CD4-positive, alpha-beta T cell treated with Interleukin-2 at 100 ng/mL for 4 hours (primary cell): Measurements from ENCODE around the gene IL21R.

Source experiments
- DNase-seq: peaks from one replicate; pipeline ENCODE4 v3.0.0-alpha.2; 2020; ENCODE audit warnings: low spot score

IL21R gene

DNA sequence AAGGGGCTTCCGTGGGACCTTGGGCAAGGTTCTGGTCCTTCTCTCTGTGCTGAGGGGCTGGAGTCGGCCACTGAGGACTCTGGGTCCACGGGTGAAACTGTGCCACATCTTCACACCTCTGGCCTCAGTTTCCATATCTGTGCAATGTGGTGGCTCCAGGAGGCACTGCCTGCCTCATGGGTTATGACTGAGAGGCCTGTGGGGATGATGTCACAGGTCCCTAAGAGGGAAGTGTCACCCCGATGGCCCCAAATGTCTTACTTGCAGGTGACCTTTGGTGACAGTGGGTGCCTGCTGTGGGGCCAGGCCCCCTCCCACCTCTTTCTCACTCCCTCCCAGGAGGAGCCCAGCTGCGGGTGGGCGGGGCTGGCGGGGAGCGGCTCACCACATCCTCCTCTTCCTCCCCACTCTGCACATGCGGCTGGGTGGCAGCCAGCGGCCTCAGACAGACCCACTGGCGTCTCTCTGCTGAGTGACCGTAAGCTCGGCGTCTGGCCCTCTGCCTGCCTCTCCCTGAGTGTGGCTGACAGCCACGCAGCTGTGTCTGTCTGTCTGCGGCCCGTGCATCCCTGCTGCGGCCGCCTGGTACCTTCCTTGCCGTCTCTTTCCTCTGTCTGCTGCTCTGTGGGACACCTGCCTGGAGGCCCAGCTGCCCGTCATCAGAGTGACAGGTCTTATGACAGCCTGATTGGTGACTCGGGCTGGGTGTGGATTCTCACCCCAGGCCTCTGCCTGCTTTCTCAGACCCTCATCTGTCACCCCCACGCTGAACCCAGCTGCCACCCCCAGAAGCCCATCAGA is at the start of gene IL21R:
Gene IL21R, plus strand, starts transcription at position 407 of the 801 bp plus-strand sequence. CDS start 27,898 bp downstream, outside the sequence.
- peak; percentile 89 for DNase-seq

DNA sequence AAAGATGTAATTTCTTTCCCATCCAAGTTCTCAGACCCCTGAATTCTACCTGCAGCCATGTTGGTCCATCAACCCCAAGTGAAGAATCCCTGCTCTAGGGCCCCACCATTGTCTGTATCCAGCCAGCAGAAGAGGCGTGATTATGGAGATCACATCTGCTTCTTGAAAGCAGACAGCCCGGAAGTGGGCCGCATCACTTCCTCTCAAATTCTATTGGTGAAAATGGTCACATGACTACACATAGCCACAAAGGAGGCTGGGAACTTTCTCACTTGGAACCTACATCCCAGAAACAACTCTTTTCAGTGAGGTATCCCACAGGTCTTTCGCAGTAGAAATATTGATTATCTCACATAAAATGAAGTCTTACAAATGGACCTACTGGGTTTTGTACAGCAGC is 48.1 kb upstream of the IL21R start:
- DNase-seq: no peak

DNA sequence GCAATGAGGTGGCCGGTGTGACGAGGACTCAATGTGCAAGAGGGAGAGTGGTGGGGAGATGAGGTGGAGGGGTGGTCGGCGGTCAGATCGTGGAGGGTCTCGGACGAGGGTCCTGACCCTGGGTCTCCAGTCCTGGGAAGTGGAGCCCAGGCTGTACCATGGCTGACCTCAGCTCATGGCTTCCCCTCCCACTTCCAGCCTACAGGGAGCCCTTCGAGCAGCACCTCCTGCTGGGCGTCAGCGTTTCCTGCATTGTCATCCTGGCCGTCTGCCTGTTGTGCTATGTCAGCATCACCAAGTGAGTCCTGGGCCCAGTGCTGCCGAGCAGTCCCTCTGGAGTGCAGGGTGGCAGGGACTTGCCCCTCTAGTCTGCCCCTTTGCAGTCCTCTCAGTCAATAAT is 46.4 kb upstream of the IL21R start:
- peak; percentile 29 for DNase-seq

DNA sequence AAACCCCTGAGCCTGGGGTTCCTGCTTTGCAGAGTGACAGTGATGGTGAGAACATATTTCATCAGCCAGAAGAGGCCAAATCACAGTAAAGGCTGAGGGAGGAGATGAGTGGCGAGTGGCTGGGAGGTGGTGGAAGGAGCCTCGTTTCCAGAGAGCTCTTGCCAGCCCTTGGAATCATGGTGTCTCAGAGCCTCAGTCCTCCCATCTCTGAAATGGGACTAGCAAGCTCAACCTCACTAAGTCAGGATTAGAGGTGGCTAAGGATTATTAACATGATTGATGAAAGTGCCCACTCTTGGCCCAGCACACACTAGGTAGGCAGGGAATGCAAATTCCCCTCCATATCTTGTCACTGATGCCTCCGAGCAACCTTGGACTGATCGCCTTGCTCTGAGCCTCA is 45.2 kb upstream of the IL21R start:
- DNase-seq: no peak

DNA sequence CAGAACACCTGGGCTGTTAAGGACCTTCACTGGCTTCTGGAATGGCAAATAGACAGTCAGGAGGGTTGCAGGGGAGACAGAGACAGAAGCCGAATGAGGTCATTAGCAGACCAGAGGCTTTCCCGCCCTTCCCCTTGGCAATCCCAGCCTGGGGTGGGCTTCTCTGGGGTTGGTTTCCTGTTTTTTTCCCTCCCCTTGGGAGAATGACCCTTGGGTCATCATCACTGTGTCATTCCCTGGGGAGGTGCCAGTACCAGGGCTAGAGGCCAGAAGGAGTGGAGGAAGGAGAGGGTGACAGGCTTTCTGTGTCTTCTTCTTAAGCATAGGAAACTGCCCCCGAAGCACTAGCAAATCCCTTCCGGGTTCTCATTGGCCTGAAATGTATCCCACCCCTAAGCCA is 42.9 kb upstream of the IL21R start:
- no peak for DNase-seq

DNA sequence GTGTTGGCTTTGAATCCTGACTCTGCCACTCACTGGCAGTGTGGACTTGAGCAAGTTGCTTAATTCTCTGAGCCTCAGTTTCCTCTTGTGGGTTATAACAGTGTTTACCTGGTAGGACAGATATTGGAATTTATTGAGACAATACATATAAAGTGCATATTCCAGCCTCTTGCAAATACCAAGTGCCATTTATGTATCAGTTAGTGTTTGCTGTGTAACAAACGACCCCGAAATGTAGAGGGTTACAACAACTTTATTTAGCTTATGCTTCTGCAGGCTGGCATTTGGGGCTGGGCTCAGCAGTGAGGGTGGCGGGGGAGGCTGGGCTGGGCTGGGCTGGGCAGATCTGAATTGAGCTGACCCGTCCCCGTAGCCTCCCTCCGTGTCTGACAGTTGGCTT is 42.4 kb upstream of the IL21R start:
- no peak for DNase-seq

DNA sequence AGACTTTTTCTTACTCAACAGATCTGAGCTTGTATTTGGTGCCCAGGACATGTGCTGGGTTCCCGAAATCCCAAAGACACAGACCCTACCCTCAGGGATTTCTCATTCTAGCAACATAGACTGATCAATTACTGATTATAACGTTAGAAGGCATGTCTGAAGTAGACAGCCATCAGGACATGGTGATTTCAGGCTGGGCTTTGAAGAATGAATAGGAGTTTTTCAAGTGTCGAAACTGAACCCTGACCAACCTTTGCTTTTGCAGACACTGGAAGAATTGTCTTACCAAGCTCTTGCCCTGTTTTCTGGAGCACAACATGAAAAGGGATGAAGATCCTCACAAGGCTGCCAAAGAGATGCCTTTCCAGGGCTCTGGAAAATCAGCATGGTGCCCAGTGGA is 40.0 kb upstream of the IL21R start:
- DNase-seq: no peak

DNA sequence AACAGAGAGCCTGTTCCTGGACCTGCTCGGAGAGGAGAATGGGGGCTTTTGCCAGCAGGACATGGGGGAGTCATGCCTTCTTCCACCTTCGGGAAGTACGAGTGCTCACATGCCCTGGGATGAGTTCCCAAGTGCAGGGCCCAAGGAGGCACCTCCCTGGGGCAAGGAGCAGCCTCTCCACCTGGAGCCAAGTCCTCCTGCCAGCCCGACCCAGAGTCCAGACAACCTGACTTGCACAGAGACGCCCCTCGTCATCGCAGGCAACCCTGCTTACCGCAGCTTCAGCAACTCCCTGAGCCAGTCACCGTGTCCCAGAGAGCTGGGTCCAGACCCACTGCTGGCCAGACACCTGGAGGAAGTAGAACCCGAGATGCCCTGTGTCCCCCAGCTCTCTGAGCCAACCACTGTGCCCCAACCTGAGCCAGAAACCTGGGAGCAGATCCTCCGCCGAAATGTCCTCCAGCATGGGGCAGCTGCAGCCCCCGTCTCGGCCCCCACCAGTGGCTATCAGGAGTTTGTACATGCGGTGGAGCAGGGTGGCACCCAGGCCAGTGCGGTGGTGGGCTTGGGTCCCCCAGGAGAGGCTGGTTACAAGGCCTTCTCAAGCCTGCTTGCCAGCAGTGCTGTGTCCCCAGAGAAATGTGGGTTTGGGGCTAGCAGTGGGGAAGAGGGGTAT is 39.3 kb upstream of the IL21R start:
- no peak for DNase-seq

DNA sequence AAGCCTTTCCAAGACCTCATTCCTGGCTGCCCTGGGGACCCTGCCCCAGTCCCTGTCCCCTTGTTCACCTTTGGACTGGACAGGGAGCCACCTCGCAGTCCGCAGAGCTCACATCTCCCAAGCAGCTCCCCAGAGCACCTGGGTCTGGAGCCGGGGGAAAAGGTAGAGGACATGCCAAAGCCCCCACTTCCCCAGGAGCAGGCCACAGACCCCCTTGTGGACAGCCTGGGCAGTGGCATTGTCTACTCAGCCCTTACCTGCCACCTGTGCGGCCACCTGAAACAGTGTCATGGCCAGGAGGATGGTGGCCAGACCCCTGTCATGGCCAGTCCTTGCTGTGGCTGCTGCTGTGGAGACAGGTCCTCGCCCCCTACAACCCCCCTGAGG is 38.7 kb upstream of the IL21R start:
- no peak for DNase-seq

DNA sequence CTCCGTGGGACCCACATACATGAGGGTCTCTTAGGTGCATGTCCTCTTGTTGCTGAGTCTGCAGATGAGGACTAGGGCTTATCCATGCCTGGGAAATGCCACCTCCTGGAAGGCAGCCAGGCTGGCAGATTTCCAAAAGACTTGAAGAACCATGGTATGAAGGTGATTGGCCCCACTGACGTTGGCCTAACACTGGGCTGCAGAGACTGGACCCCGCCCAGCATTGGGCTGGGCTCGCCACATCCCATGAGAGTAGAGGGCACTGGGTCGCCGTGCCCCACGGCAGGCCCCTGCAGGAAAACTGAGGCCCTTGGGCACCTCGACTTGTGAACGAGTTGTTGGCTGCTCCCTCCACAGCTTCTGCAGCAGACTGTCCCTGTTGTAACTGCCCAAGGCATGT is 38.2 kb upstream of the IL21R start:
- DNase-seq: no peak

DNA sequence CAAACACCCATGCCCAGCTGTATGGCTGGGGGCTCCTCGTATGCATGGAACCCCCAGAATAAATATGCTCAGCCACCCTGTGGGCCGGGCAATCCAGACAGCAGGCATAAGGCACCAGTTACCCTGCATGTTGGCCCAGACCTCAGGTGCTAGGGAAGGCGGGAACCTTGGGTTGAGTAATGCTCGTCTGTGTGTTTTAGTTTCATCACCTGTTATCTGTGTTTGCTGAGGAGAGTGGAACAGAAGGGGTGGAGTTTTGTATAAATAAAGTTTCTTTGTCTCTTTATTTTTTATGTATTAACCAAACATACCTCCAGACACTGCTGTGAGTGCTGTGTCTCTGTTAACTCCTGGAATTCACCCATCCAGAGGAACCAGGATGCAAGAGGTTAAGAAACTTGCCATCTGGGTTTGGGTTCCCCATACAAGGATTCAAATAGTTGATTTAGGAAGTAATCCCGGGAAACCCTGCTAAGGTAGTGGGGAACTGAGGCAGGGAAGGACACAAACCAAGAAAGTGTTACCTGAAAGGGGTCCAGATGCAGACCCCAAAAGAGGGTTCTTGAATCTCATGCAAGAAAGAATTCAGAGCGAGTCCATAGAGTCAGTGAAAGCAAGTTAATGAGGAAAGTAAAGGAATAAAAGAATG is 37.4 kb upstream of the IL21R start:
- no peak for DNase-seq

DNA sequence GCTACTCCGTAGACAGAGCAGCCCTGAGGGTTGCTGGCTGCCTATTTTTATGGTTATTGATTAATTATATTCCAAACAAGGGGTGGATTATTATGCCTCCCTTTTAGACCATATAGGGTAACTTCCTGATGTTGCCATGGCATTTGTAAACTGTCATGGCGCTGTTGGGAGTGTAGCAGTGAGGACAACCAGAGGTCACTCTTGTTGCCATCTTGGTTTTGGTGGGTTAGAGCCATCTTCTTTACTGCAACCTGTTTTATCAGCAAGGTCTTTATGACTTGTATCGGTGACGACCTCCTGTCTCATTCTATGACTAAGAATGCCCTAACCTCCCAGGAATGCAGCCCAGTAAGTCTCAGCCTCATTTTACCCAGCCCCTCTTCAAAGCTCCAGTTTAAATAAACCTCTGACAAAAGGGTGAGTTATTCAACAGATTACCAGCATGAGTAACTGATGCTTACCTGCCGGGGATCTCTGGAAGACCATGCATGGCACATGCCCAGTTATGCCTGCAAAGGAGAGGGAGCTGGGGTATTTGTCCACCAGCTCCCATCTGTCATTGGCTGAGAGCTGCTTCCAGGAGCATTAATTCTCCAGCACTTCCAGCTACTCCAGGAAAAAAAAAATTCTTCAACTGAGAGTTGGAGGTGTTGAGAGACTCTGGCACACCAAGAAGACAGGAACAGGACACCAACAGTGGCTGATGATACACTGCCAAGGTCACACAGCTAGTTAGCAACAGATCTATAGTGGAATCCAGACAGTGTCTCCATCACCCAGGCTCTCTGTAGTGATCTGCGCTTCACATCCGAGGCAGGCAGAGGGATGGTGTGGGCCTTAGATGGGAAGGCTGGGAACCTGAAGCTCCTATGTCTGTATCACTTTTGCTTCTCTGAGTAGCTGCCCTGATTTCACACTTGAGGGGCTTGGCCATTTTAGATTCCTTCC is 36.6 kb upstream of the IL21R start:
- no peak for DNase-seq

DNA sequence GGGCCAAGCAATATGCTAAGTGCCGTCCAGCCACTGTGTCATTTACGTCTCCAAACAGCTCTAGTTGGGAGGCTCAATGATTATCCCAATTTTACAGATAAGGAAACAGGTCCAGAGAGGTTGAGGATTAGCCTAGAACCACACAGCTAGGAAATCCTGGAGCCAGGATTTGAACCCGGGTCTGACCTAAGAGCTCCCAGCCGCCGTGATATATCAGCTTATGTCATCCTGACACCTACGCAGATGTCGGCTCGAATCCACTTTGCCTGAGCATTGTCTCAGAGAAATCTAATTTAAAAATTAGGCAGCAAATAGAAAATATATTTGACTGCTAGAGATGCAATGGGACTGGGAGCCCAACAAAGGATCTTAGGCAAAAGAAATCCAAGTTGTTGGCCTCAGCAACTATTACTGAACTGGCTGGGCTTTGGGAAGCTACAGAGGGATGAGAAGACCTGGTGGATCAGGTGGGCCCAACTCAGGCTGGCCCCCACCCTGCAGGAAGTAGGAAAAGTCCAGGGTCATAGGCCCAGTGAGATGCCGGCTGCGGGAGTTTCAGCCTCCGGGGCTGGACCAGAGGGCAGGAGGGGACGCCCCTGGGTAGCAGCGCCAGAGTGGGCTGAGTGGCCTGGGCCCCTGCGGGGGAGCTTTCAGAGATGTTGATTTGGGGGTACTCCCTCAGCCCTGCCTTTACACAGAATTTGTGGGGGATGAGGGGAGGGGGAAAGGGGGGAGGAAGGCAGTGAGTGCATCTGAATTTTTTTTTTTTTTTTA is 35.1 kb upstream of the IL21R start:
- DNase-seq: no peak

DNA sequence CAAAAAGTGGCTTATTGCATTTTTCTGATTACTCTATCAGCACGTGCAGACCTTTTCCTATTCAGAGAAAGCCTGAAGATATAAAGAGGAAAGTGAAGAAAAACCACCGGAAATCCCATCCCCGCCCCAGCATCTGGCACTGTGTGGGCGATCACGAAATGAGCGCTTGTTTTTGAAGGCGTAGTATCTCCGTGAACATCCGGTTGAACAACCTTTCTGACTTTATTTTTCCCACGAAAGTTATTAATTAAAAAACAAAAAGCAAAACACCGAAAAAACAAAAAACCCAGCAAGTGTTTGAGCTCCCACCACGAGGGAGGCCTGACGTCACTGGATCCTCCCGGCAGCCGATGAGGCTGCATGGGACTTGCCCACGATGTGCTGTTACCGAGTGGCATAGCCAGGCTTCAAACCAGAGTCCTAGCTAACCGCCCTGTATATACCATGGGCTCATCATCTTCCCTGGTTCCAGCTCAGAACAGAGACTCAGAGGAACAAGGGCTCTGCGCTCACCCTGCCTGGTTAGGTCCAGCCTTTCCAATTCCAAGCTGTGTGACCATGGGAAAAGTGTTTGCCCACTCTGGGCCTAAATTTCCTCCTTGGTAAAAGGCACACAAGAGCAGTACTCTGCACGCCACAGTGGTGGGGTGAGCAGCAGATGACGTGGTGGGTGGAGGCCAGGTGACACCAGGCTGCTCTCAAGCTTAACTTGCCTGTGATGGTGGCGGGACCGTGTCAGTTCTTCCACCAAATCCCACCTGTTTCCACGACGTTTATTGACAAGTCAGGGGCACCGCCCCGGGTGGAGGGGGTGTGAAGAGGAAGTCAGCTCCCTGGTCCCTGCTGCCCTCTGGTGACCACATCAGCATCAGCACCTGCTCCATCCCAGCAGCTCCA is 34.3 kb upstream of the IL21R start:
- peak; percentile 89 for DNase-seq

DNA sequence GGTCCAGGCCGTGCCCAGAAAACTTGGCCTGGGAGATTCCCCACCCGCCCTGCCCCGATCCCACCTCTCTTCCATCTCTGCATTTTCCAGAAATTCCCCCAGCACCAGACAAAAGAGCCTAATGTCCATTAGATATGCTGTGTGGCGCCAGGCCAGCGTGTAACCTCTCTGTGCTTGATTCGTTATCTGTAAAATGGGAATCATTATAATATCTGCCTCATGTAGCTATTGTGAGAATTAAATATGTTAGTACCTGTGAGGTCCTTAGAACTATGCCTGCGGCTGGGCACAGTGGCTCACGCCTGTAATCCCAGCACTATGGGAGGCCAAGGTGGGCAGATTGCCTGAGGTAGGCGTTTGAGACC is 33.6 kb upstream of the IL21R start:
- DNase-seq: no peak

DNA sequence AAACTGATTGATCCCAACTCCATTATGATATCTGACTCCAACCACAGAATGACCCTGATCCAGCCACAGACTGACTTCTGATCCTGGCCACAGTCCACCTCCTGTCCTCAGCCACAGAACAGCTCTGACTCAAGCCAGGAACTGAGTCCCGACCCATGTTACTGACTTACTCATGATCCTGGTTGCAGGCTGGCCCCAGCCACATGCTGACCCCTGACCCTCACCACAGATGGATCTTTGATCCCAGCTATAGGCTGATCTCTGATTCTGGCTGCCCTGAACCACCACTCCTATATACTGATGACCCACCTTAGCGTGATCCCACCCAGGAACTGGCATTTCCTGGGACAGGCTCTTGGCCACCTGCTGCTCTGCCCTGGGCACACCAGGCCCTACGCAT is 32.2 kb upstream of the IL21R start:
- DNase-seq: no peak

DNA sequence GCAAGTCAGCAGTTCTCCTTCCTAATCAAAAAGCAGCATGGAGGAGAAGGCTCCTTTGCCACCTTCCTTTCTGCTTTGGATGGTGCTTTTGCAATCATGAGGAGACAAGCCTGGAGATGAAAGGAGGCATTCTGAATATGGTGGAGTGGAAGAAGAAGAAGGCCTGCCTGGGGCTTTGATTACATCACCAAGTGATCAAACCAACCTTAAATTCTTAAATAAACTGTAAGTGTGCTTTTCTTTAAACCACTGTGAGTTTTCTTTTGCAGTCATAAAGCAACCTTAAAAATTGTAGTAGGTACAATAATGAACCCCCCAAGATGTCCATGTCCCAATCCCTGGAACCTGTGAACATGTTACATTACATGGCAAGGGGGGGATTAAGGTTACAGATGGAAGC is 31.7 kb upstream of the IL21R start:
- DNase-seq: no peak

DNA sequence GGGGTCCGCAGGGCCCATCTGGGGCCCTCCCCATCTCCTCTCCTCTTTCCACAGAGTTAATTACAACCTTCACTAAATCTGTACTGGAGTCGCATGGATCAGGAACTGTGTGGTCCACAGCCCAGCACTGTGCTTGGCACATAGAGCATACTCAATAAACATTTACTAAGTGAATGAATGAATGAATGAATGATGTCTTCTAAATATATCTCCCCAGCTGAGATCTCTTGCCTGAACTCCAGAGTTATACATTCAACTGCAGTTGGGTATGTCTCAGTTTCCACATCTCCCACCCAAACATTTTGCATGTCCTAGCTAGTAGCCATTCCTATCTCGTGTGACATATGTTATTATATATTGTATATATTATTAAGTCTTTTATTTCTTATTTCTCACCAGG is 28.7 kb upstream of the IL21R start:
- no peak for DNase-seq

DNA sequence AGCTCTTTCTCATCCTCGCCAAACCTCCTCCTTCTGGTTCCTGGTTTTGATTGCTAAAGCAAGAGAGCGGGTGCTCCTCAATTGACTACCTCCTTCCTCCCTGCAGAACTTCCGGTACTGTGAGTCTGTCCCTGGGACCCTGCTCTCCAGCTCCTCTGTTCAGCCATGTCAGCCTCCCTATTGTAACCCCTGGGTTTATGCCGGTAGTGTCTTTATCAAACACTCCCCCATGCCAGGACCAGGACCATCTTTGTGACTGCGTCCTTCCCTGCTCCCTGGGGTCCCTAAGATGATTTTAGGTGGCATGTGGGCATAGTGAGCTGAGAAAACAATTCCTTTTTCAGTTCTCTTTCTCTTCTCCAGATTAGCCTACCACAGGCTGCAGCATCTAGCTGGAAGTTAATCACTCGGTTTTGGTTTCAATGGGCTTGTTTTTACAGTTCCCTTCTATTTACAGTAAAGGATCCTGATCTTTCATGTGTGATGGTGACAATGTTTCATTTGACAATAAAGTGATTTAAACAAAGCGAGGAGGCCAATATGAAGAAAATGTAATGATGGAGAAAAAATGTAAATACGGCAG is 27.7 kb upstream of the IL21R start:
- no peak for DNase-seq

DNA sequence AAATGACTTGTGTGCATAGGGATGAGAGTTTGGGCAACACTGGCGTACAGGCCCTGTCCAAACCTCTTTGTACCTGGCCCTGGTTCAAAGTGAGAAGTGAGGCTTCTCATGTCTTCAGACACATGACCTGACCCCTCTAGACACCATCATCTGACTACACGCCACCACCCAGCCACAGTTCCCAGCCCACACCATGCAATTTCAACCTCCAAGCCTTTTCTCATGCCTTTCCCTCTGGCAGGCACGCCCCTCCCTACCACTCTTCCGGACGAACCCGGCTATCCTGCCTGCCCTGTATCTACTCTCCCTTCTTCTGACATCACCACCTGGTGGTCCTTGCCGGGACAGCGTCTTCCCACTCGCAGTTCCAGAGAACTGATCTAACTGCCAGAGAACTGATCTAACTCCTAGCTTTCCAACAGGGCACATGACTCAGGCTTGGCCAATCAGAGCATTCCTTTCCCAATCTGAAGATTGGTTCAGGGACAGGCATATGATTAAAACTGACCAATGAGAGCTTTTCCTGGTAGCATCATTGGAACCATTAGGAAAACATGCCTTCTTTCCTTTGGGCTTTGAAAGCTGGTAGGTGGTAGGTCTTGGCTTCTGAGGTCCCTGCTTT is 27.1 kb upstream of the IL21R start:
- peak; percentile 31 for DNase-seq
